HPDE6-E6E7 (cell line): ENCODE results near the gene ATG4C.
"Not testable (repeated sequence)": the region's sequence is repeated elsewhere in the genome, so short reads cannot be mapped to it uniquely, and the experiment has no call there.

Experiments
- DNase-seq: peaks from one replicate; pipeline ENCODE4 v3.0.0; 2011; ENCODE audit warnings: missing footprints; ENCODE audit errors: extremely low spot score

ATG4C gene, protein sequence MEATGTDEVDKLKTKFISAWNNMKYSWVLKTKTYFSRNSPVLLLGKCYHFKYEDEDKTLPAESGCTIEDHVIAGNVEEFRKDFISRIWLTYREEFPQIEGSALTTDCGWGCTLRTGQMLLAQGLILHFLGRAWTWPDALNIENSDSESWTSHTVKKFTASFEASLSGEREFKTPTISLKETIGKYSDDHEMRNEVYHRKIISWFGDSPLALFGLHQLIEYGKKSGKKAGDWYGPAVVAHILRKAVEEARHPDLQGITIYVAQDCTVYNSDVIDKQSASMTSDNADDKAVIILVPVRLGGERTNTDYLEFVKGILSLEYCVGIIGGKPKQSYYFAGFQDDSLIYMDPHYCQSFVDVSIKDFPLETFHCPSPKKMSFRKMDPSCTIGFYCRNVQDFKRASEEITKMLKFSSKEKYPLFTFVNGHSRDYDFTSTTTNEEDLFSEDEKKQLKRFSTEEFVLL

DNA sequence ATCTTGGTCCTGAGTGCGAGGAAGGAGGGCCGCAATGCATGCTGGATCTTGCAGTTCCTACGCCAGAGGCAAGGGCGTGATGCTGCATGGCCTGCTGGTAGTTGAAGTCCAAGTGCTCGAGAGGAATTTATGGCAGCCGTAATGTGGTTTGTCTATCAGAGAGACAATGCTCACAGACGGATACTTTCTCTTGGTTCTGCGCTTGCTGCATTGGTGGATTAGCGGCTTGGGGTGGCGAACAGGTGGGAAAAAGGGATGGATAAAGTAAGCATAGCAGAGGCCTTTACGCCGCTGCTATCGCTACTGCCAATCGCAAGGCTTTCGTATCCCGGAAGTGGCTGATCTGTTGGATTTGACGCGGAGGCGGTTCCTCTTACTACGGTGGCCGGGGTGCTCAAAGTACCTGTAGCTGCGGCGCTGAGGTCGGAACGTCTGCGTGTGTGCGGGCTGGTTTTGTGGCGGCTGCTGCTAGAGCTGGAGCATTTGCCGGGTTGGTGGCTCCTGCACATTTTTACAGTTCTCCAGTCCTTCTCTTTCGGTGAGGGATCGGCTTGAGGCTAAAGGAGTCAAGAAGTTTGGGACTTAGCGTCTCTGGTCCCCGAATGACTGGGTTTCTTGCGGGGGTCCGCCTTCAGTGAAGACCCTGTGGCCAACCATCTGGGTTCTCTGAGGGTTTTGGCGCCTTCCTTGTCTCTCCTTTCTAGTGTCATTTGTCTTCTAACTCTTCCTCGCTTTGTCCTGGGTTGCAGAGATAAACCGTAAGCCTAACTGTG, at the start of gene ATG4C:
ATG4C (plus strand) TSS at position 397 of the 773 bp plus-strand sequence. CDS start 19,655 bp downstream, outside the sequence.
- peak; percentile 86 for DNase-seq

DNA sequence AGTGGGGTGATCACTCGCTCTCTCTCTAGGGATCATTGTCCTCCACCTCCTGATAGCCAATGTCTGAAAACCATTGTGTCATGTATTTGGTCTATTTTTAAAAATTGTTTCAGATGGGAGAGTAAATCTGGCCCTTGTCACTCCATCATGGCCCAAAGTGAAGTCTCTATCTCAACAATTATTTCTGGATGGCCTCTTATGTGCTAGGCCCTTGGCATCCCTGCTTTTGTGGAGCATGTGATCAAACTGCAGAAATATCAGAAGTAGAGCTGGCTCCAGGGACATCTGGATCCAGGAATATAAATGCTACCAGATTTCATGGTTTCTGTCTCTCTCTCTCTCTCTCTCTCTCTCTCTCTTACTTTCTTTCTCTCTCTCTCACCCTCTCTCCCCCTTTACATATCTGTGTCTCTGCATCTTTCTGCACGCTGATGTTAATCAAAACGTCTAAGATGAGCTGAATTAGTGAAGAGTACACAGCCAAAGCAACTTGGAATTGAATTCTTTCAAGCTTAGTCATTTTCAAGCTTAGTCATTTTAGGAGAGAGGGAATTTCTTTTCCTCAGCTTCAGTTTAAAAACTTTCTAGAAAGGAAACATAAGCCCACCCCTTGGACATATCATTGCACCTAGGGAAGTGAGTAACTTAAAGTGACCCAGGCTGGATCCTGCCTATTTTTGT, 48.3 kb upstream of the ATG4C start:
- DNase-seq, result no peak

DNA sequence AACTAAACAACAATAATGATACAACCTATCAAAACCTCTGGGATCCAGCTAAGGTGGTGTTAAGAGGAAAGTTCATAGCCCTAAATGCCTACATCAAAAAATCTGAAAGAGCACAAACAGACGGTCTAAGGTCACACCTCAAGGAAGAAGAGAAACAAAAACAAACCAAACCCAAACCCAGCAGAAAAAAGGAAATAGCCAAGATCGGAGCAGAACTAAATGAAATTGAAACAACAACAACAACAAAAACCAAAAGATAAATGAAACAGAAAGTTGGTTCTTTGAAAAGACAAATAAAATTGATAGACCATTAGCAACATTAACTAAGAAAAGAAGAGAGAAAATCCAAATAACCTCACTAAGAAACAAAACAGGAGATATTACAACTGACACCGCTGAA, 43.2 kb upstream of the ATG4C start:
- not testable (repeated sequence) for DNase-seq

DNA sequence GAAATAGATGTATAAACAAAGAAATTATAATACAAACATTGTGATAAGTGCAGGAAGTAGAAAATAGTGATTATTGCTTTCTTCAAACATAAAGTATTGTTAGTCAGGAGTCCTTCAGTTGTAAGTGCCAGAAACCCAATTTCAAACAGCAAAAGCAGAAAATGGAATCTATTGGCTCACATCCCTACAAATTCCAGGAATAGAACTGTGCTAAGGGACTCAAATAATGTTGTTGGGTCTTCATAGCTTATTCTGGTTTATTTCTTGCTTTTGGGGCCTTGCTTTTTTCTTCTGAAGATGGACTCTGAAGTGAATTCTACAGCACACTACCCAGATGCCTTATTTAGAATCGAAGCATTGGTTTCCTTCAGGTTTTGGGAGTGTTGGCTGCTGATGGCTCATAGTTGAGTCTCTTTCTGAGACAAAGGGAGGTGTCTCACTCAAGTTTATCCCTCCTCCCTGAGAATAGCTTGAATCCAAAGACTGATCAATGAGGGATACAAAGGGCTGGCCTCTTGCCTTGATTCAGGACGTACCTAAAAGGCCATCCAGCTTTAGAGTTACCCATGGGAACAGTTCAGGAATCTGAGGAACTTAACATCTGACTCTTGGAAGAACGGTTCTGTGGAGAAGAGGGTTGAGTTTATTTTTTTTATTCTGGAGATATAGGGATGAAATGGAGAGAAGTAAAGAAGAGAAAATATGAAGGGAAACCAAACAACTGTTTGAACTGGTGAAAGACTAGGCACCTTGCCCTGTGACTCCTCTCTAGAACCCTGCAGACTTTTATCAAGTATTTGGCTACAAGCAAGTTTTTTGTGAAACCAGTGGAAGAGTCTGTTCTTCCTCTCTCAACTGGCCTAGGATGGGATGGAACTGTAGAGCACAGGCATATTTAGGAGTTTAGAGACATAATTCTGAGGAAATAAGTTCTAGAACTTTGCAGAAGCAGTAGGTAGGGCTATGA, 39.0 kb upstream of the ATG4C start:
- no peak for DNase-seq

DNA sequence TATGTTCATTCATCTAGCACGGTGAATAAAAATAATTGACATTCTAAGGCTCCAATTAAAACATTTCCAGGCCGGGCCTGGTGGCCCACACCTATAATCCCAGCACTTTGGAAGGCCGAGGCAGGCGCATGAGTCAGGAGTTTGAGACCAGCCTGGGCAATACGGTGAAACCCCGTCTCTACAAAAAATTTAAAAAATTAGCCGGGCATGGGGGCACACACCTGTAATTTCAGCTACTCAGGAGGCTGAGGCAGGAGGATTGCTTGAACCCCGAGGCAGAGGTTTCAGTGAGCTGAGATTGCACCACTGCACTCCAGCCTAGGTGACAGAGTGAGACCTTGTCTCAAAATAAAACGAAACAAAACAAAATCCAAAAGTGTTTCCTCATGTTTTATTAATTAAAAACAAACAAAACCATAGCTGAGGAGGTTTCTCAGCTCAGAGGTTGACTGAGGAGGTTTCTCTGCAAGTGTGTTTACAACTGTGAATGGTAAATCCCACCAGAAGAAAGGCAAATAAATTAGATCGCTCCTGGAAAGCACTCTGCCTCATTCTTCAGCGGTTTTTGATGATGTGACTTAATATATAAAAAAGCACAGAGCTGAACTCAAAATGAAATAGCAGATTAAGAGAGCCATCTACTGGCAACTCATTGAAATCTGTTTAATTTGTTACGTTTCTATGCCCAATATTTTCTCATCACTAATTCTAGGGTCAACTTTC, 37.7 kb upstream of the ATG4C start:
- peak; percentile 17 for DNase-seq

DNA sequence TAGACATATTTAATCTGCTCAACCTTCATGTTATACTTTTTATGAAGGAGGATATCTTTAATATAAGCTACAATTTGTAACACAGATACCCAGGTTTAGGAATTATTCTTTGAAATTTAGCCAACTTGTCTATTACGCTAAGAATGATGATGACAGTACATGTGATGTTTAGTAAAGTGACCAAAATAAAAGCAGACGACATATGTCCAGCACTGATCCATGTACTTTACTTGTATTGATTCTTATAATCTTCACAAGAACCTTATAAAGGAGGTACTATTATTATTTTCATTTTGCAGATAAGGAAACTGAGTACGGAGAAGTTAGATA, 37.2 kb upstream of the ATG4C start:
- no peak for DNase-seq

DNA sequence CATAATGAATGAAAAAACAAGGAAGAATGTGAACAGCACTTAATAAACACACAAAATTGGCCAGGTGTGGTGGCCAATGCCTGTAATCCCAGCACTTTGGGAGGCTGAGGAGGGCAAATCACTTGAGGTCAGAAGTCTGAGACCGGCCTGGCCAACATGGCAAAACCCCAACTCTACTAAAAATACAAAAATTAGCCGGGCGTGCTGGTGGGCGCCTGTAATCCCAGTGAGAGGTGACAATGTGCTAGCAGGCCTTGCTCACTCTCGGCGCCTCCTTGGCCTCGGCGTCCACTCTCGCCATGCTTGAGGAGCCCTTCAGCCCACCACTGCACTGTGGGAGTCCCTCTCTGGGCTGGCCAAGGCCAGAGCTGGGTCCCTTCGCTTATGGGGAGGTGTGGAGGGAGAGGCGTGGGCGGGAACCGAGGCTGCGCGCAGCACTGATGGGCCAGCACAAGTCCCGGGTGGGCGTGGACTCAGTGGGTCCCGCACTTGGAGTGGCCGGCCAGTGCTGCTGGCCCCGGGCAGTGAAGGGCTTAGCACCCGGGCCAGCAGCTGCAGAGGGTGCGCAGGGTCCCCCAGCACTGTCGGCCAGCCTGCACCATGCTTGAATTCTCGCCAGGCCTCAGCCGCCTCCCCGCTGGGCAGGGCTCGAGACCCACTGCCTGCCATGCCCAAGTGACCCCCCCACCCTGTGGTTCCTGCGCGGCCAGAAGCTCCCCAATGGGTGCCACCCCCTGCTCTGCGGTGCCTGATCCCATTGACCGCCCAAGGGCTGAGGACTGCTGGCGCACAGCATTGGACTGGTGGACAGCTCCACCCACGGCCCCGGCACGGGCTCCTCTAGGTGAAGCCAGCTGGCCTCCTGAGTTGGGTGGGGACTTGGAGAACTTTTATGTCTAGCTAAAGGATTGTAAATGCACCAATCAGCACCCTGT, 30.6 kb upstream of the ATG4C start:
- no peak for DNase-seq

DNA sequence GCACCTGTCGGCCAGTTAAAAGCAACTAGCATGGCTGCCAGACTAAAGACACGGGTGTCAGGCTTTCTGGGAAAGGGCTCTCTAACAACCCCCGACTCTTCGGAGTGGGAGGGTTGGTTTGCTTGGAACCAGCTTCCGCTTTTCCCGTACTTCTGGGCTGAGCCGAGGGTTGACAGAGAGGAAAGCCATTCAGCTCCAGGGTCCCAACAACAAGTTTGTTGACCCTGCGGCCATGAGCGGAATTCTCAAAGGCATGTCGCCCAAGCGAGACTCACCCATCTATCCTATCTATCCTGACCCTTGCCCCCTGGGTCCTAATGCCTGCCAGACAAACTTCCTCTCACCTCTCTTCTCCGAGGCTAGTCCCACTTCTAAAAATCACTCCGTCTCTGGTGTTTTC, 29.0 kb upstream of the ATG4C start:
- not testable (repeated sequence) for DNase-seq

DNA sequence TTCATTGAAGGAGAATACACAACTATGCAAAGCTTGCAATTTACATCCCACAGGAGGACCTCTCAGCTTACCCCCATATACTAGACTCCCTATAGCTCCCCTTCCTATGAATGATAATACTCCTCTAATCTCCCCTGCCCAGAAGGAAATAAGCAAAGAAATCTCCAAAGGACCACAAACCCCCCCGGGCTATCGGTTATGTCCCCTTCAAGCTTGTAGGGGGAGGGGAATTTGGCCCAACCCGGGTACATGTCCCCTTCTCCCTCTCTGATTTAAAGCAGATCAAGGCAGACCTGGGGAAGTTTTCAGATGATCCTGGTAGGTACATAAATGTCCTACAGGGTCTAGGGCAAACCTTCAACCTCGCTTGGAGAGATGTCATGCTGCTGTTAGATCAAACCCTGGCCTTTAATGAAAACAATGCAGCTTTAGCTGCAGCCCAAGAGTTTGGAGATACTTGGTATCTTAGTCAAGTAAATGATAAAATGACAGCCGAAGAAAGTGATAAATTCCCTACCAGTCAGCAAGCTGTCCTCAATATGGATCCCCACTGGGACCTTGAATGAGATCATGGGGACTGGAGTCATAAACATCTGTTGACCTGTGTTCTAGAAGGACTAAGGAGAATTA, 27.6 kb upstream of the ATG4C start:
- DNase-seq, result not testable (repeated sequence)

DNA sequence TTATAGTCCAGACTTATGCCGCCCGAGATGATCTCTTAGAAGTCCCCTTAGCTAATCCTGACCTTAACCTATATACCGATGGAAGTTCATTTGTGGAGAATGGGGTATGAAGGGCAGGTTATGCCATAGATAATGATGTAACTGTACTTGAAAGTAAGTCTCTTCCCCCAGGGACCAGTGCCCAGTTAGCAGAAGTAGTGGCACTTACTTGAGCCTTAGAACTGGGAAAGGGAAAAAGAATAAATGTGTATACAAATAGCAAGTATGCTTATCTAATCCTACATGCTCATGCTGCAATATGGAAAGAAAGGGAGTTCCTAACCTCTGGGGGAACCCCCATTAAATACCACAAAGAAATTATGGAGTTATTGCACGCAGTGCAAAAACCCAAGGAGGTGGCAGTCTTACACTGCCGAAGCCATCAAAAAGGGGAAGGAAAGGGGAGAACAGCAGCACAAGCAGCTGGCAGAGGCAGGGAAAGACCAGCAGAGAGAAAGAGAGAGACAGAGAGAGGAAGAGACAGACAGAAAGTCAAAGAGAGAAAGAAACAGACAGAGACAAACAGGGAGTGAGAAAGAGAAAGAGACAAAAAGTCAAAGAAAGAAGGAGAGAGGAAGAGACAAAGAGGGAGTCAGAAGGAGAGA, 24.6 kb upstream of the ATG4C start:
- DNase-seq, result not testable (repeated sequence)

DNA sequence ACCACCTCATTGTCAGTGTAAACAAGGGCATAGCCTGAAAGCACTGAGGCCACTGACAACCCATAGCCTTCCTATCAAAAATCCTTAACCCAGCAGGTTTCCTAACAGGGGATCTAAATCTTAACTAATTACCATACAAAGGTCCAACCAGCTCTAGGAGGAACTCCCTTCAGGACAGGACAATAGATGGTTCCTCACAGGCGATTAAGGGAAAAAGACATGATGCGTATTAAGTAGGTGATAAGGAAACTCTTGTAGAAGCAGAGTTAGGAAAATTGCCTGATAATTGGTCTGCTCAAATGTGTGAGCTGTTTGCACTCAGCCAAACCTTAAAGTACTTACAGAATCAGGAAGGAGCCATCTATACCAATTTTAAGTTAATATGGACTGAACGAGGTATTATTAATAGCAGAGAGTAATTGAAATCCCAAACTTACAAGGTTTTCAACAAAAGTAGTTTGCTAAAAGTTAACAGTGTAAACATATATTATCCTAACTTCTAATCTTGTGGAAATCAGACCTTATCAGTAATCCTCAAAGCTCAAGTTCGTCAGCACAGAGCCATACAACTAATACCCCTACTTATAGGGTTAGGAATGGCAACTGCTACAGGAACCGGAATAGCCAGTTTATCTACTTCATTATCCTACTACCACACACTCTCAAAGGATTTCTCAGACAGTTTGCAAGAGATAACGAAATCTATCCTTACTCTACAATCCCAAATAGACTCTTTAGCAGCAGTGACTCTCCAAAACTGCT, 23.7 kb upstream of the ATG4C start:
- not testable (repeated sequence) for DNase-seq

DNA sequence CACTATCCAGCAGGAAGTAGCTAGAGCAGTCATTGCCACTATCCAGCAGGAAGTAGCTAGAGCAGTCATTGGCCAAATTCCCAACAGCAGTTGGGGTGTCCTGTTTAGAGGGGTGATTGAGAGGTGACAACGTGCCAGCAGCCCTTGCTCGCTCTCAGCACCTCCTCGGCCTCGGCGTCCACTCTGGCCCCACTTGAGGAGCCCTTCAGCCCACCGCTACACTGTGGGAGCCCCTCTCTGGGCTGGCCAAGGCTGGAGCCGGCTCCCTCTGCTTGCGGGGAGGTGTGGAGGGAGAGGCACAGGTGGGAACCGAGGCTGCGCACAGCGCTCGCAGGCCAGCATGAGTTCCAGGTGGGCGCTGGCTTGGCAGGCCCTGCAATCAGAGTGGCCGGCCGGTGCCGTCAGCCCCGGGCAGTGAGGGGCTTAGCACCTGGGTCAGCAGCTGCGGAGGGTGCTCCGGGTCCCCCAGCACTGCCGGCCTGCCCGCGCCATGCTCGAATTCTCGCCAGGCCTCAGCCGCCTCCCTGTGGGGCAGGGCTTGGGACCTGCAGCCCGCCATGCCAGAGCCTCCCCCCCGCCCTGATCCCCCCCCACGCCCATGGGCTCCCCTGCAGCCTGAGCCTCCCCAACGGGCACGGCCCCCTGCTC, 22.6 kb upstream of the ATG4C start:
- DNase-seq, result not testable (repeated sequence)

DNA sequence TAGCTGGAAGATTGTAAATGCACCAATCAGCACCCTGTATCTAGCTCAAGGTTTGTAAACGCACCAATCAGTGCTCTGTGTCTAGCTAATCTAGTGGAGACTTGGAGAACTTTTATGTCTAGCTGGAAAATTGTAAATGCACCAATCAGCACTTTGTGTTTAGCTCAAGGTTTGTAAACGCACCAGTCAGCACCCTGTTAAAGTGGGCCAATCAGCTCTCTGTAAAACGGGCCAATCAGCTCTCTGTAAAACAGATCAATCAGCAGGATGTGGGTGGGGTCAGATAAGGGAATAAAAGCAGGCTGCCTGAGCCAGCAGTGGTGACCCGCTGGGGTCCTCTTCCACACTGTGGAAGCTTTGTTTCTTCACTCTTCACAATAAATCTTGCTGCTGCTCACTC, 21.9 kb upstream of the ATG4C start:
- DNase-seq, result not testable (repeated sequence)

DNA sequence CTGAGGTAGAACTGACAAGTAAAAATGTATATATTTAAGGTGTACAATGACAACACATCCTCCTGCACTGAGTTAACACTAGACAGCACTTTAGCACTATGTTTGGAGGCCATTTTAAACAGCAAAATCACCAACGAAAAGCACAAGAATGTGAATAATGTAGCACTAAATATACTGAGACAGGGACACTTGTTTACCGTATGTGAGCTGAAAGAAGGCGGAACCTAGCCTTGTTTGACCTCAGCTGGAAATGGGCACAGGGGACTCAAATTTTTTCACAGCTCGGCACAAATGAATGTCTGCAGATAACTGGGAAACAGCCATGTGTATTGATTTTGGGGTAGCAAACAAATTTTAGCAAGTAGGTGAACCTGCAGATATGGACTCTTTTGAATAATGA, 18.0 kb upstream of the ATG4C start:
- no peak for DNase-seq

DNA sequence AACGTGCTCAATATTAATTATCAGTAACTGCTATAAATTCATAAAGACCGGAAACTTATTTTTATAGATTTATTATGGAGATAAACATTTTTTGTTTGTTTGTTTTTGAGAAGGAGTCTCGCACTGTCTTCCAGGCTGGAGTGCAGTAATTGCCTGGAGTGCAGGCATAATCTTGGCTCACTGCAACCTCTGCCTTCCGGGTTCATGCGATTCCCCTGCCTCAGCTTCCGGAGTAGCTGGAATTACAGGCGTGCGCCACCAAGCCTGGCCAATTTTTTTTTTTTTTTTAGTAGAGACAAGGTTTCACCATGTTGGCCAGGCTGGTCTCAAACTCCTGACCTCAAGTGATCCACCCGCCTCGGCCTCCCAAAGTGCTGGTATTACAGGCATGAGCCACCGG, 15.4 kb upstream of the ATG4C start:
- not testable (repeated sequence) for DNase-seq

DNA sequence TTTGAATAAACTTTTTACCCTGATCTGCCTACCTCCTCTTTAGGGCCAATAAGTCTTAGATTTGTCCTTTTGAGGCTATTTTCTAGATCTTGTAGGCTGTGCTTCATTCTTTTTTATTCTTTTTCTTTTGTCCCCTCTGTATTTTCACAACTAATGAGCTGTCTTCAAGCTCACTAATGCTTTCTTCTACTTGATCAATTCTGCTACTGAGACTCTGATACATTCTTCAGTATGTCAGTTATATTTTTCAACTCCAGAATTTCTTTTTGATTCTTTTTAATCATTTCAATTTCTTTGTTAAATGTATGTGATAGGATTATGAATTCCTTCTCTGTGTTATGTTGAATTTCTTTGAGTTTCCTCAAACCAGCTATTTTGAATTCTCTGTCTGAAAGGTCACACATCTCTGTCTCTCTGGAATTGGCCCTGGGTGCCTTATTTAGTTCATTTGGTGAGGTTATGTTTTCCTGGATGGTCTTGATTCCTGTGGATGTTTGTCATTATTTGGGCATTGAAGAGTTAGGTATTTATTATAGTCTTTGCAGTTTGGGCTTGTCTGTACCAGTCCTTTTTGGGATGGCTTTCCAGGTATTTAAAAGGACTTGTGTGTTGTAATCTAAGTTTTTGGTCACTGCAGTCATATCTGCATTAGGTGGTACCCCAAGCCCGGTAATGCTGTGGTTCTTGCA, 11.2 kb upstream of the ATG4C start:
- no peak for DNase-seq

DNA sequence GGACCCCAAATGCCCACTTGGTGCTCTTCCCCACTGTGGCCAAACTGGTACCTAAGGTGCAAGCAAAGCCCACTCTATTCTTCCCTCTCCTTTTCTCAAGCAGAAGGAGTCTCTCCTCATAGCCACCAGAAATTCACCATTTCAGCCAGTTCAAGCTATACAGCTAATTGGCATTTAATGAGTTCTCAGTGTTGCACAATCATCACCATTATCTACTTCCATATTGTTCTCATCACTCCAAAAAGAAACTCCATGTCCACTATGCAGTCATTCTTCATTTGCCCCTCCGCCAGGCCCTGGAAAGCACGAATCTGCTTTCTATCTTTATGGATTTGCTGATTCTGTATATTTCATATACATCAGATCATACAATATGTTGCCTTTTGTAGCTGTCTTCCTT, 9.9 kb upstream of the ATG4C start:
- no peak for DNase-seq
